OCI-M2 (cell line): ENCODE results near the gene APBA1.
"Not testable (repeated sequence)": the region's sequence is repeated elsewhere in the genome, so short reads cannot be mapped to it uniquely, and the experiment has no call there.

Experiments used
- DNase-seq: peaks from one replicate; lab custom pipeline; 2025; ENCODE audit not compliant: unreplicated experiment; lab: John Stamatoyannopoulos, UW

The APBA1 gene

DNA sequence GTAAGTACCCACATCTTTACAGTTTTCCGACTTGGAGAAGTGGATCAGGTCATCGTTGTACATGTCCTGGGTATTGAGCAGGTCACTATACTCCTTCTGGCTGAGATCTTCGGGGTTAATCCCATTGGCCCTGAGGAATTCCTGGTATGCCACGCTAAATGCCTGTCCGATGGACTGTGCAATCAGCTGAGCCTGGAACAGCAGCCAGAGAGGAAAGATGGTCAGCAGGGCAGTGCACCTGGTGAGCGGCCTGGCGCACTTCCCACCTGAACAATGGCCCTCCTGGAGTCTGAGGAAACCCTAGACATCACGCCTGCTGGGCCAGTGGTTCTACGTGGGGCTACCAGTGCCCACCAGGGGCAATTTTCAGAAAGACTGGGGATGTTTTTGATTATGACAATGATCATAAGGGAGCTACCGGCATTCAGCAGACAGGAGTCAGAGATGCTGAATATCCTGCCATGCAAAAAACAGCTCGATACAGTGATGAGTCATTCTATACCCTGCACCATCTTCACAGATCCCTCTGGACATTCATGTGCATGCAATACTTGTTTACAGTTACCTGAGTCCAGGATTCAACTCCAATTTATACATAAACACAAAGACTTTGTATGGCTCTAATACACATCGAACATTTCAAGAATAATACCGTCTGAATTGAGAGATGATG is 219.9 kb downstream of the APBA1 start:
- no peak for DNase-seq

- DNase-seq = no peak
Observed at GRCh38 chr9:69446496-69446895, 225.7 kb downstream of the APBA1 start.

DNA sequence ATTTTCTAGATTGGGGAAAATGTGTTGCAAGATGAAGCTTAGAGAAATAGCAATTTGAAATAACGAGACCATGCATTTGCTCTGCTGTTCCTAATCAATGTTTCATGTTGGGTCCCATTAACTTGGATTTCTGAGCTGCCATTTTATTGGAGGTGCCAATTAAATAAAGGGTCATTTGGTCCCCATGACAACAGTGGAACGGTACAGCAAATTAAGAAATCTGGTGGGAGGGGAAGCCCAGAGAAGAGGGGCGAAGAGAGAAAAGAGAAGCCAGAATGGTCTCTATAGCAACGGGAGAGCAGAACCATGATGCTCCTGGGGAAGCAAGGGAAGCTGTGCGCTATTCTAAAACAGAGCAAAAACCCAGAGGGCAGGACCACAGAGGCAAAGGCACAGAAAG is 226.9 kb downstream of the APBA1 start:
- no peak for DNase-seq

- no peak for DNase-seq
Observed at GRCh38 chr9:69444791-69445190, 227.4 kb downstream of the APBA1 start.

GRCh38 chr9:69444021-69444420 is 228.2 kb downstream of the APBA1 start:
- DNase-seq = no peak

DNA sequence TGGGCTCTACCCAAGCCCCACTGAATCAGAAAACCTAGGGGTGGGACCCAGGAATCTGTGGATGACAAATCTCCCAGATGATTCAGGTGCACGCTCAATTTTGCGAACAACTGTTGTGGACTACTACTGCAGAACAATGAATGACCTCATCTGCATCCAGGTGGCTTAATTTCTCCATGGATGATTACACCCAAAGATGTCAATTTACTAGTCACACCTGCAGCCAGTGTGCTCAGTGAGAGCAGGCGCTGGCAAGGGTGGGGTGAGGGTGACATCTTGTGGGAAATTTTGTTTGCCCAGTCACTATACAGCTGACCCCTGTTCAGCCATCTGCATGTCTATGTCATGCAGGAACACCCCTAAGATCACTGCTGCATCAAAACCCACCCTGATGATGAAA is 229.0 kb downstream of the APBA1 start:
- no peak for DNase-seq

DNA sequence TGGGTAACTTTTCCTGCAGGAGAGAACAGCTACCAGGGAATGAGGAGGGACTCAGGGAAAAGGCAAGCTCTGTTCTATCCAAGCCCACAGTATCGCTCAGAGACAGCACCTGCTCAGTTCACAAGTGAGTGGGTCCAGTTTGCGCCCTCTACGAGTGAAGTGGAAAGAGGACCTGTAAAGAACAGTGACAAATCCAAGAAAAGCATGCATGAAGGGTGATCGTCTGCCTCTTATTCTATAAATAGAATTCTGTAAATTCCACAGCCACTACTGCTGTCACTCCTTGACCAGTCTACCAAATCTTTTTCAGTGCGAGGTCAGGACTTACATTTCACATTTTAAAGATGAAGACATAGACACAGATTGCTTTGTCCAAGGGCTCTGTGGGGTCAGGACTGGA is 229.7 kb downstream of the APBA1 start:
- no peak for DNase-seq

DNA sequence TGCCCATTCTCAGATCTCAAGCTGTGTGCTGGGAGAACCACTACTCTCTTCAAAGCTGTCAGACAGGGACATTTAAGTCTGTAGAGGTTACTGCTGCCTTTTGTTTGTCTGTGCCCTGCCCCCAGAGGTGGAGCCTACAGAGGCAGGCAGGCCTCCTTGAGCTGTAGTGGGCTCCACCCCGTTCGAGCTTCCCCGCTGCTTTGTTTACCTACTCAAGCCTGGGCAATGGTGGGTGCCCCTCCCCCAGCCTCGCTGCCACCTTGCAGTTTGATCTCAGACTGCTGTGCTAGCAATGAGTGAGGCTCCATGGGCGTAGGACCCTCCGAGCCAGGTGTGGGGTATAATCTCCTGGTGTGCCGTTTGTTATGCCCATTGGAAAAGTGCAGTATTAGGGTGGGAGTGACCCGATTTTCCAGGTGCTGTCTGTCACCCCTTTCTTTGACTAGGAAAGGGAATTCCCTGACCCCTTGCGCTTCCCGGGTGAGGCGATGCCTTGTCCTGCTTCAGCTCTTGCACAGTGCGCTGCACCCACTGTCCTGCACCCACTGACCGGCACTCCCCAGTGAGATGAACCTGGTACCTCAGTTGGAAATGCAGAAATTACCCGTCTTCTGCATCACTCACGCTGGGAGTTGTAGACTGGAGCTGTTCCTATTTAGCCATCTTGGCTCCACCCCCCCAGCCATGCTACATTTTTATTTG is 231.8 kb downstream of the APBA1 start:
- not testable (repeated sequence) for DNase-seq

DNA sequence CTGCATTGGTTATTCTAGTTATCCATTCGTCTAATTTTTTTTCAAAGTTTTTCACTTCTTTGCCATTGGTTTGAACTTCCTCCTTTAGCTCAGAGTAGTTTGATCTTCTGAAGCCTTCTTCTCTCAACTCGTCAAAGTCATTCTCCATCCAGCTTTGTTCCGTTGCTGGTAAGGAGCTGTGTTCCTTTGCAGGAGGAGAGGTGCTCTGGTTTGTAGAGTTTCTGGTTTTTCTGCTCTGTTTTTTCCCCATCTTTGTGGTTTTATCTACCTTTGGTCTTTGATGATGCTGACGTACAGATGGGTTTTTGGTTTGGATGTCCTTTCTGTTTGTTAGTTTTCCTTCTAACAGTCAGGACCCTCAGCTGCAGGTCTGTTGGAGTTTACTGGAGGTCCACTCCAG is 232.5 kb downstream of the APBA1 start:
- not testable (repeated sequence) for DNase-seq

- no peak for DNase-seq
Observed at GRCh38 chr9:69433968-69434367, 238.2 kb downstream of the APBA1 start.

DNA sequence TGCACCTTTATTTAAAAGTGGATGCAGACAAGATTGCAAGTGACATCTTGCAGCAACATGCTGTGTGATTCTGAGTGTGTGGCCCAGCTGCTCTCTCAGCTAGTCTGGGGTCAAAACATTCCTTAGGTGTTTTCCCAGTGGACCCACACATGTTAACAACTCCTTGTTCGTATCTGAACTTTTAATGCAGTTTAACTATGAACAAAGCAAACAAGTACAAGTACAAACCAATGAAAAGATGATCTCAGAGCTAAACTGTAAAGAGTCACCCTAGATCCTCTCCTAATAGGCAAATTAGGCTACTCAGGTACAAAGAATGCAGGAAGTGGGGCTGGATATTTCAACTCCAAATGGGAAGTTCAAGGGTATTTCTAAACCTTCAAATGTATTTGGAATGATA is 238.8 kb downstream of the APBA1 start:
- no peak for DNase-seq

DNA sequence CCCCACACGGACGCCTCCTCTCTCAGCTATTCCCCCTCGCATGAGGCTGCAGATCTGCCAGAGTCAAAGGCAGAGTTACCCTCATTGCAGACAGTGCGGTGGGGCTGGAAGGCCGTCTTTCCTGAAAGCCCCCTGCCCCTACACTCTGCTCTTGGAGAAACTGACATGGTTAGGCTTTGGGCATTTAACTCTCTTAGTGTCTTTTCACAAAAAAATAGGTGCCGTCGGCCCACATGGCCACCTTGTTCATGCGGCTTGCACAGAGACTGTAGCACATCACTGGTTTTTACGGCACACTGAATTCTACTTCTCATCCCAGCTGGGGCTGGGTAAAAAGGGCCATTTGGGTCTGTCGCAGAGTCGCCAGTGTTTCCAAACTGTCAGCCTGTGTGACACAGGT is 239.5 kb downstream of the APBA1 start:
- DNase-seq = no peak

- DNase-seq = no peak
Observed at GRCh38 chr9:69431777-69432176, 240.4 kb downstream of the APBA1 start.

DNA sequence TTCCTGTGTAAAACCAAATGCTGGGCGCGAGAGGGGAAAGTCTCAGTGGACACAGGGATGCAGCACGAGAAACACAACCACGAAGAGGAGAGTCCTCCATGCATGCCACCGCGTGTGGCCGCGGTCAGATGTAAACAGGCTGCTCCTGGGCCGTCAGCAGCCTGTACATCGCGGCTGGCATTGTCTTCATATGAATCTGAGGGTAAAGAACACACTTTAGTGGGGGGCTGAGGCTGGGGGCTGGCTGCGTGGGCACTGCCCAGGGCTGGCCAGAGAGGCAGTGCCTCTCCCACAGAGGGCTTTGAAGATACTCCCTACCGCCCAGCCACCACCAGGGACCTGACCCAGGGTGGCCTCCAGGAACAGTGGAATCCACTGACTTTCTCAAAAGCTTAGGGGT is 241.0 kb downstream of the APBA1 start:
- no peak for DNase-seq

DNA sequence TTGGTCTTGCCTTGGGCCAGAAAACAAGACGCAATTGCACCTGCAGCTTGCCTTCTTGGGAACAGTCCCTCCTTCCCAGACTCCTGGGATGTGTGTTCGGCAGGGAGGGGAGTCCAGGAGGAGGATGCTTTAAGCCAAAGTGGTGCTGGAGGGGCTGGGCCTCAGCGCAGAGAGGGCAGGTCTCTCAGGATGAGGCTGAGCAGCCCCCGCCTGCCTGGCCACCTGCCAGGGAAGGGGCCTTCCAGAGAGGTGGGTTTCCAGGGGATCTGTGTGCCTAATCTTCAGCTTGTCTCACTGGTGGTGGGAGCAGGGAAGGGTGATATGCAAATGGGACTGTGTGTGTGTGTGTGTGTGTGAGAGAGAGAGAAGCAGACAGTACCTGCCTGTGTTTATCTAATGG is 242.0 kb downstream of the APBA1 start:
- no peak for DNase-seq

- no peak for DNase-seq
Observed at GRCh38 chr9:69429281-69429680, 242.9 kb downstream of the APBA1 start.

DNA sequence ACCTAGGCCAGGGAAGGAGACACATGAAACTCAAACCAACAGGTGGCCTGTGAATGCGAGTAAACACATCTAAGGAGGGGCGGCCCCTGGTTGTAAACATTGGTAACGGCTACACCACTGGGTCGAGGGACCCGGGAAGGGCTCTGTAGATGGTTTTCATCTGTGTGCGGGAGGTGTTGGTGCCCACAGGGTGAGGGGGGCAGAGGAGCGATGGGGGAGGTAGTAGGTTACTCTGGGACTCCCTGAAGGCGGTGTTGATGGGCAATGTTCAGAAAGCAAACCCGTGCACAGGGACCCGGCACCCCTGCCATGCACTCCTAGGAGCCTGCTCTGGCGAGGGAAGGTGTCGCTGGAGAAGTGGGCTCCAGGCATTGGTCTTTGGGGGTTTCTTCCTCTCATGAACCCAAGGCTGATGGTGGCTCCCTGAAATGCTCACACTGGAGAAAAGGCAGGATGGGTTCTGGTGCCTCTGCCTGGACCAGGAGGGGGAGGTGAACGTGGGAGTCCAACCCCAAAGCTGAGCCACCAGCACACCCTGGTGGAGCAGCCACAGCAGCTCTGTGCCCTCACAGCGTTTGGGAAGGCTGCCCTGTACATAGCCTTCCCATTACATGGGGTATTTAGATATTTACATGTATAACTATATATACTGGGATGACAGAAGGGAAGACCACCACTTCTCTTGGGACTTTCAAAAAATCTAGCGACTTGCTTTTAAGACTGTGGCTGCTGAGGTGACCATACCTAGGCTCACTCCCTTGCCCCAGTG is 244.0 kb downstream of the APBA1 start:
- no peak for DNase-seq

GRCh38 chr9:69427286-69427685 is 244.9 kb downstream of the APBA1 start:
- DNase-seq = no peak

GRCh38 chr9:69425136-69425801 is 246.9 kb downstream of the APBA1 start:
- no peak for DNase-seq

DNA sequence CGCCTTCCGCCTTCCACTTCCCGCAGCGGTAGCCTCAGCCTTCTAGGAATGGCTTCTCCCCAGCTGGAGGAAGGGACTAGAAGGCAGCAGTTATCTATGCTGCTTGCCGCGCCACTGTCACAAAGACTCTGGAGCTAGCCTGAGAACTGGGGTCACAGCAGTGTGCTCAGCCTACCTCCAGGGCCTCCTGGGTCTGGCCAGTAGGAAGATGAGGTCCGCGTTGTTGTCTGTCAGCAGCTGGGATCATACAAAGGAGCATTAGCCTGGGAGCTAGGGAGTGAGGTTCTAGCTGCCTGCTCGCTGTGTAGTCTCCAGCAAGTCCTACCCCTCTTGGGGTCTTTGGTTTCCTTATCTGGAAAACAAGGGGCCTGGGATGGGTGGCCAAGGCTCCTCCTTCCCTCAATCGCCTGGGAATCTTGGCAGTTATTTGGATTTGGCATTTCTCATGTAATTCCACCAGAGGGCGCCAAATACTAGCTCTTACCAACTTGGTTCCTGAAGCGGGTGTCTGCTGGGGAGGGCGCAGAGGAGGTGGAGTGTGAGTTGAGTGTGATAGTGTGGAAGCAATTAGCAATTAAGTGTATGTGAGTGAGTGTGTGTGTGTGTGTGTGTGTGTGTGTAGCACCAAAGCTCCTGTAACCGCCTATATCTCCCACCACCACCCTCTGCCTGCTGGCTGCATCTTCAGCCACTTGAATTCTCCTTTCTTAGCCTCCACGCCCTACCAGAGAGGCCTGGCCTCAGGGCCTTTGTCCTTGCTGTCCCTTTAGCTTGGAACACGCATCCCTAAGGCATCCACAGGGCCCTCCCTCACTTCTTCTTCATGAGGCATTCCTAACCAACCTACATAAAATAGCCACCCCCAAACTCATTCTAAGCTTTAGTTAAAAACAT is 250.0 kb downstream of the APBA1 start:
- no peak for DNase-seq
